AG09309 (cell line): ENCODE data around the gene GAS1.

Experiments used
- DNase-seq: peaks from one replicate; pipeline ENCODE4 v3.0.0-alpha.2; 2010; ENCODE audit warnings: low read depth
- H3K4me3 ChIP-seq: 2 replicates; pipeline ENCODE4 v1.5.1; 2011; ENCODE audit warnings: mild to moderate bottlenecking, low read depth, low read length, moderate library complexity; ENCODE audit not compliant: control insufficient read depth
- CTCF ChIP-seq: IDR thresholded peaks from 2 replicates; pipeline ENCODE4 v1.5.1; 2011; ENCODE audit warnings: mild to moderate bottlenecking, low read depth, low read length, inconsistent platforms; ENCODE audit not compliant: insufficient read depth, control insufficient read depth; ENCODE audit errors: missing control alignments

The GAS1 gene

GRCh38 chr9:86938780-86939179 lies 8.5 kb downstream of the GAS1 start:
- H3K4me3 ChIP-seq = no peak overlapping the region
- no peak for DNase-seq
- no peak for TF ChIP-seq CTCF

DNA sequence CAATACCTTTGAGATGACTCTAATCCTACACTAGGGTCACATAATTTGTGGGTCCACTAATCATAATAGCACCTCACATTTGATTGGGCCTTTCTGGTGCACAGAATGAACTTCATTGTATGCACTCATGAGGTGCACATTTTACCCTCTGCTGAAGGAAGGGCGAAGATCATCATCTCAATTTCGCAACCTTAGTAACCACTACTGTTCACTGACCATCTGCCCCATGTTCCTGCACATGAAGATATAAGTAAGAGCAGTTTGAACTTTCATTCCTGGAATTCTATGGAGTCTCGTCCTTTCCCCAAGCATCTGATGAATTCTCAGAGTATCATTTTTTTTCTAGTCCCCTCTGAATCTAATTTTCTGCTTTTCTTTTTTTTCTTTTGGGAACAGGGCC lies 21.2 kb downstream of the GAS1 start:
- DNase-seq = no peak
- H3K4me3 ChIP-seq = no peak overlapping the region
- no peak for TF ChIP-seq CTCF

- peak; percentile 76 for DNase-seq
- no peak for TF ChIP-seq CTCF
Measured at GRCh38 chr9:86925686-86926085, 21.6 kb downstream of the GAS1 start.

GRCh38 chr9:86924206-86924605 lies 23.1 kb downstream of the GAS1 start:
- H3K4me3 ChIP-seq = no peak overlapping the region
- TF ChIP-seq CTCF = no peak
- no peak for DNase-seq

More at GRCh38 chr9:86925686-86926085, 21.6 kb downstream of the GAS1 start:
- H3K4me3 ChIP-seq = no peak overlapping the region

- H3K4me3 ChIP-seq = no peak overlapping the region
- no peak for TF ChIP-seq CTCF
- no peak for DNase-seq
Measured at GRCh38 chr9:86921151-86921923, 26.0 kb downstream of the GAS1 start.

DNA sequence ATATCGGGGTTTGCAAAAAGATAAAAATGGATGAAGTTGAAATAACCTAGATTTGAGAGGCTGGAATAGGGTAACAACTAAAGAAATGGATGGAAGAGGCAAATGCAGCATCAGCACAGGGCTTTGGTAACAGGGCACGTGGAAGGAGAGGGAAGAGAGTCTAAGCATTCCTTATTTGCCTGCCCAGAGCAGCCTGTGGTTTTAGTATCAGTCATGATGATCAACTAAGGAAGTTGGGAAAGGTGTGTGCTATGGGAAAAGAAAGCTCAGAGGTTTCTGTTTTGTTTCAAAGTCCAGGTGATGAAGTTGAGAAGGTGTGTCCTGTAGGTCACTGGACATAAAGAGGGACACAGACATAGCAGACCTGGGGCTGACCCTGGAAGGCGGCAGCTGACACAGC lies 28.8 kb downstream of the GAS1 start:
- H3K4me3 ChIP-seq = no peak overlapping the region
- TF ChIP-seq CTCF = no peak
- no peak for DNase-seq

- no peak overlapping the region for H3K4me3 ChIP-seq
- no peak for DNase-seq
- TF ChIP-seq CTCF = no peak
Measured at GRCh38 chr9:86912210-86912609, 35.1 kb downstream of the GAS1 start.
